GM19351 (cell line): Measurements from ENCODE around the gene GBE1.
"Not testable (repeated sequence)": the region's sequence is repeated elsewhere in the genome, so short reads cannot be mapped to it uniquely, and the experiment has no call there.

Experiments used
- ATAC-seq: cut with Tn5 transposase; IDR thresholded peaks from one replicate; pipeline ENCODE4 v1.9.1; 2021; ENCODE audit warnings: mild to moderate bottlenecking, moderate library complexity; ENCODE audit not compliant: unreplicated experiment

GBE1 gene

GRCh38 chr3:81758275-81758674 lies 3.2 kb downstream of the GBE1 start:
- ATAC-seq: no peak

- no peak for ATAC-seq
Measured at GRCh38 chr3:81753416-81754027, 7.9 kb downstream of the GBE1 start.

- no peak for ATAC-seq
Measured at GRCh38 chr3:81752604-81753003, 8.8 kb downstream of the GBE1 start.

GRCh38 chr3:81749265-81749664 lies 12.2 kb downstream of the GBE1 start:
- ATAC-seq: no peak

- ATAC-seq: not testable (repeated sequence)
Measured at GRCh38 chr3:81747280-81747679, 14.2 kb downstream of the GBE1 start.

- ATAC-seq: no peak
Measured at GRCh38 chr3:81744366-81744765, 17.1 kb downstream of the GBE1 start.

GRCh38 chr3:81743096-81744025 lies 18.1 kb downstream of the GBE1 start:
- no peak for ATAC-seq

GRCh38 chr3:81742581-81742980 lies 18.9 kb downstream of the GBE1 start:
- ATAC-seq: no peak

- no peak for ATAC-seq
Measured at GRCh38 chr3:81741216-81741615, 20.2 kb downstream of the GBE1 start.

- ATAC-seq: no peak
Measured at GRCh38 chr3:81740731-81741130, 20.7 kb downstream of the GBE1 start.

GRCh38 chr3:81735334-81735733 lies 26.1 kb downstream of the GBE1 start:
- ATAC-seq: no peak

- no peak for ATAC-seq
Measured at GRCh38 chr3:81734742-81735141, 26.7 kb downstream of the GBE1 start.

GRCh38 chr3:81732642-81733041 lies 28.8 kb downstream of the GBE1 start:
- ATAC-seq: no peak

- ATAC-seq: no peak
Measured at GRCh38 chr3:81728766-81729544, 32.5 kb downstream of the GBE1 start.

- no peak for ATAC-seq
Measured at GRCh38 chr3:81726735-81727134, 34.7 kb downstream of the GBE1 start.

GRCh38 chr3:81726132-81726531 lies 35.3 kb downstream of the GBE1 start:
- ATAC-seq: no peak

- no peak for ATAC-seq
Measured at GRCh38 chr3:81723732-81724313, 37.6 kb downstream of the GBE1 start.

- no peak for ATAC-seq
Measured at GRCh38 chr3:81718311-81718710, 43.1 kb downstream of the GBE1 start.

GRCh38 chr3:81716870-81717509 lies 44.5 kb downstream of the GBE1 start:
- no peak for ATAC-seq

- no peak for ATAC-seq
Measured at GRCh38 chr3:81713031-81713430, 48.4 kb downstream of the GBE1 start.

- no peak for ATAC-seq
Measured at GRCh38 chr3:81709606-81710005, 51.8 kb downstream of the GBE1 start.
